GM19468 (cell line): Measurements from ENCODE around the gene MYOT.
"Not testable (repeated sequence)": the region's sequence is repeated elsewhere in the genome, so short reads cannot be mapped to it uniquely, and the experiment has no call there.

ENCODE experiments used
- ATAC-seq: cut with Tn5 transposase; IDR thresholded peaks from one replicate; pipeline ENCODE4 v1.9.1; 2021; ENCODE audit warnings: mild to moderate bottlenecking, moderate library complexity, moderate number of reproducible peaks; ENCODE audit not compliant: unreplicated experiment; ENCODE audit errors: extremely low read depth

Gene MYOT

GRCh38 chr5:137853165-137853564 lies 14.5 kb upstream of the MYOT start:
- ATAC-seq: not testable (repeated sequence)

GRCh38 chr5:137856201-137856600 lies 11.5 kb upstream of the MYOT start:
- ATAC-seq: no peak

- no peak for ATAC-seq
Observed at GRCh38 chr5:137856916-137857862, 10.5 kb upstream of the MYOT start.

GRCh38 chr5:137858223-137858916 lies 9.3 kb upstream of the MYOT start:
- no peak for ATAC-seq

- no peak for ATAC-seq
Observed at GRCh38 chr5:137858954-137859353, 8.7 kb upstream of the MYOT start.

GRCh38 chr5:137862251-137862650 lies 5.4 kb upstream of the MYOT start:
- ATAC-seq: no peak

- ATAC-seq: not testable (repeated sequence)
Observed at GRCh38 chr5:137863653-137864052, 4.0 kb upstream of the MYOT start.

- ATAC-seq: no peak
Observed at GRCh38 chr5:137866541-137867388, 895 bp upstream of the MYOT start.

GRCh38 chr5:137870647-137871339 lies 3.1 kb downstream of the MYOT start:
- ATAC-seq: no peak

GRCh38 chr5:137871571-137871970 lies 3.9 kb downstream of the MYOT start:
- no peak for ATAC-seq

GRCh38 chr5:137872466-137872865 lies 4.8 kb downstream of the MYOT start:
- no peak for ATAC-seq

- ATAC-seq: no peak
Observed at GRCh38 chr5:137876101-137876500, 8.4 kb downstream of the MYOT start.

GRCh38 chr5:137880313-137880712 lies 12.7 kb downstream of the MYOT start:
- no peak for ATAC-seq

GRCh38 chr5:137887831-137888230 lies 20.2 kb downstream of the MYOT start:
- no peak for ATAC-seq

GRCh38 chr5:137888466-137888862 lies 20.8 kb downstream of the MYOT start:
- no peak for ATAC-seq

GRCh38 chr5:137888863-137889759 lies 21.5 kb downstream of the MYOT start, which contains the start of gene PKD2L2:
Gene PKD2L2, plus strand, starts transcription at chr5:137889457. Its CDS starts 35 bp downstream, at chr5:137889492.
- peak; percentile 69 for ATAC-seq

- ATAC-seq: no peak
Observed at GRCh38 chr5:137890845-137891244, 23.2 kb downstream of the MYOT start.

- ATAC-seq: no peak
Observed at GRCh38 chr5:137891849-137892248, 24.2 kb downstream of the MYOT start.

GRCh38 chr5:137894586-137894985 lies 26.9 kb downstream of the MYOT start:
- no peak for ATAC-seq
